GM21390 (cell line): ENCODE results near the gene HJURP.

ENCODE experiments used
- ATAC-seq: cut with Tn5 transposase; IDR thresholded peaks from one replicate; pipeline ENCODE4 v1.9.1; 2021; ENCODE audit not compliant: unreplicated experiment

Gene HJURP

GRCh38 chr2:233831011-233831721 lies 23.2 kb downstream of the HJURP start:
- no peak for ATAC-seq

GRCh38 chr2:233830111-233830802 lies 24.1 kb downstream of the HJURP start:
- ATAC-seq: no peak

GRCh38 chr2:233829193-233830110 lies 24.9 kb downstream of the HJURP start:
- ATAC-seq: no peak

GRCh38 chr2:233828546-233829192 lies 25.7 kb downstream of the HJURP start:
- no peak for ATAC-seq

- no peak for ATAC-seq
Measured at GRCh38 chr2:233824373-233824772, 30.0 kb downstream of the HJURP start.

GRCh38 chr2:233823731-233824121 lies 30.6 kb downstream of the HJURP start:
- no peak for ATAC-seq

- no peak for ATAC-seq
Measured at GRCh38 chr2:233822781-233823730, 31.3 kb downstream of the HJURP start.

- ATAC-seq: no peak
Measured at GRCh38 chr2:233822101-233822771, 32.1 kb downstream of the HJURP start.

- no peak for ATAC-seq
Measured at GRCh38 chr2:233821709-233822100, 32.6 kb downstream of the HJURP start.

GRCh38 chr2:233821196-233821595 lies 33.1 kb downstream of the HJURP start:
- ATAC-seq: no peak

- no peak for ATAC-seq
Measured at GRCh38 chr2:233820774-233821105, 33.6 kb downstream of the HJURP start.

GRCh38 chr2:233819884-233820773 lies 34.2 kb downstream of the HJURP start:
- no peak for ATAC-seq

- ATAC-seq: no peak
Measured at GRCh38 chr2:233818639-233819621, 35.4 kb downstream of the HJURP start.

GRCh38 chr2:233817995-233818638 lies 36.2 kb downstream of the HJURP start:
- ATAC-seq: no peak

- no peak for ATAC-seq
Measured at GRCh38 chr2:233817361-233817911, 36.9 kb downstream of the HJURP start.

- no peak for ATAC-seq
Measured at GRCh38 chr2:233816771-233817170, 37.6 kb downstream of the HJURP start.

GRCh38 chr2:233816334-233816733 lies 38.0 kb downstream of the HJURP start:
- no peak for ATAC-seq
